ENCODE results near the gene GPHB5. TPM values are rescaled to one million over a fixed set of nuclear protein-coding genes. Genes with fewer than 3 reads are reported as not detected.

The GPHB5 gene
- total RNA-seq, 1 donor from 2014 or later, result not detected

Other genes starting within 250 kb of the GPHB5 start
- 76.3 and 115 TPM in 2 replicates for gene RHOJ, start 114.5 kb downstream of the GPHB5 start, total RNA-seq
- gene PPP2R5E, start 224.4 kb upstream of the GPHB5 start, total RNA-seq, result 14.3 and 37.1 TPM in 2 replicates

Data from dermis blood vessel endothelial cell (primary cell).